ENCODE results near the gene CNIH2. TPM values are rescaled to one million over a fixed set of nuclear protein-coding genes. Genes with fewer than 3 reads are reported as not detected.

CNIH2 gene
- total and polyA plus RNA-seq, 9 of the 15 experiments (the other 6 are each of a cell fraction or from before 2014, with no cell fraction given) = 0.26 to 0.89 (median 0.40) TPM; not detected in 4

DNA sequence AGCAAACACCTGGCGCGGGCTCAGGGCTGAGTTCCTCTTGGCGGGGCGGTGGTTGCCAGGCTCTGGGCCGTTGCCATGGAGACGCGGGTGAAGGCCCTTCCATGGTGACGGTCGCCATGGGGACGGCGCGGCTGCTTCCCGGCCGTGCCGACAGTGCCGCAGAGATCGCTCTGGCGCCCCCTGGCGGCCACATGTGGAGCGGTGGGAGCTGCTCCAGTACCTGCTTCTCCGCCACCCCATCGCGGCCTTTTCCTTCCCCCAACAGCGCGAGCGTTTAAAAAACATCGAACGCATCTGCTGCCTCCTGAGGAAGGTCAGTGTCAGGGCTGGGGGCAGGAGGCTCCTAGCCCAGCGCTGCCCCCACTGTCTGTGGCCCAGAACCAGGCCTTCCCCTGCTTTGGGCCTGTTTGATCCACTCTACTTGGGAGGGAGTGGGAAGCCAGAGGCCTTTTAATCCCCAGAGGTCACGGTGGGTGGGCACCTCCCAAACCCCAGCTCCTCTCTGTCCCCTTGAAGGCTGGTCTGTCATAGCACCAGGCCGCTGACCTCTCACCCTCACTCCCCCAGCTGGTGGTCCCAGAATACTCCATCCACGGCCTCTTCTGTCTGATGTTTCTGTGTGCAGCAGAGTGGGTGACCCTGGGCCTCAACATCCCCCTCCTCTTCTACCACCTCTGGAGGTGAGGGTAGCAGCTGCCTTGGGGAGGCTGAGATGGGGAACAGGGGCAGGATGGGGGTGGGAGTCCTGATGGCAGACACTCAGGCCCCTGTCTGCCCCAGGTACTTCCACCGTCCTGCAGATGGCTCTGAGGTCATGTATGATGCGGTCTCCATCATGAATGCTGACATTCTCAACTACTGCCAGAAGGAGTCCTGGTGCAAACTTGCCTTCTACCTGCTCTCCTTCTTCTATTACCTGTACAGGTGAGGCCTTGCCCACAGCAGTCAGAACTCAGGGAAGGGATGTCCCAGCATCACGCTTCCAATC lies 4.8 kb downstream of the CNIH2 start (continued):
- TF ChIP-seq, protein P1, sequence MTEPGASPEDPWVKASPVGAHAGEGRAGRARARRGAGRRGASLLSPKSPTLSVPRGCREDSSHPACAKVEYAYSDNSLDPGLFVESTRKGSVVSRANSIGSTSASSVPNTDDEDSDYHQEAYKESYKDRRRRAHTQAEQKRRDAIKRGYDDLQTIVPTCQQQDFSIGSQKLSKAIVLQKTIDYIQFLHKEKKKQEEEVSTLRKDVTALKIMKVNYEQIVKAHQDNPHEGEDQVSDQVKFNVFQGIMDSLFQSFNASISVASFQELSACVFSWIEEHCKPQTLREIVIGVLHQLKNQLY (CRISPR knock-in tag; conservative IDR thresholded peaks at IDR 0.05) = no peak
- no peak for TF ChIP-seq ZNF551 (CRISPR knock-in tag; IDR thresholded peaks at IDR 0.05)
- no peak for TF ChIP-seq JUNB (CRISPR knock-in tag; conservative IDR thresholded peaks at IDR 0.05)
- TF ChIP-seq, protein P2, sequence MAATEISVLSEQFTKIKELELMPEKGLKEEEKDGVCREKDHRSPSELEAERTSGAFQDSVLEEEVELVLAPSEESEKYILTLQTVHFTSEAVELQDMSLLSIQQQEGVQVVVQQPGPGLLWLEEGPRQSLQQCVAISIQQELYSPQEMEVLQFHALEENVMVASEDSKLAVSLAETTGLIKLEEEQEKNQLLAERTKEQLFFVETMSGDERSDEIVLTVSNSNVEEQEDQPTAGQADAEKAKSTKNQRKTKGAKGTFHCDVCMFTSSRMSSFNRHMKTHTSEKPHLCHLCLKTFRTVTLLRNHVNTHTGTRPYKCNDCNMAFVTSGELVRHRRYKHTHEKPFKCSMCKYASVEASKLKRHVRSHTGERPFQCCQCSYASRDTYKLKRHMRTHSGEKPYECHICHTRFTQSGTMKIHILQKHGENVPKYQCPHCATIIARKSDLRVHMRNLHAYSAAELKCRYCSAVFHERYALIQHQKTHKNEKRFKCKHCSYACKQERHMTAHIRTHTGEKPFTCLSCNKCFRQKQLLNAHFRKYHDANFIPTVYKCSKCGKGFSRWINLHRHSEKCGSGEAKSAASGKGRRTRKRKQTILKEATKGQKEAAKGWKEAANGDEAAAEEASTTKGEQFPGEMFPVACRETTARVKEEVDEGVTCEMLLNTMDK (IDR thresholded peaks at IDR 0.05; ENCODE audit: borderline replicate concordance, insufficient read depth, low read depth, low read length, poor library complexity, severe bottlenecking) = peak; percentile 98
- TF ChIP-seq, protein P3, sequence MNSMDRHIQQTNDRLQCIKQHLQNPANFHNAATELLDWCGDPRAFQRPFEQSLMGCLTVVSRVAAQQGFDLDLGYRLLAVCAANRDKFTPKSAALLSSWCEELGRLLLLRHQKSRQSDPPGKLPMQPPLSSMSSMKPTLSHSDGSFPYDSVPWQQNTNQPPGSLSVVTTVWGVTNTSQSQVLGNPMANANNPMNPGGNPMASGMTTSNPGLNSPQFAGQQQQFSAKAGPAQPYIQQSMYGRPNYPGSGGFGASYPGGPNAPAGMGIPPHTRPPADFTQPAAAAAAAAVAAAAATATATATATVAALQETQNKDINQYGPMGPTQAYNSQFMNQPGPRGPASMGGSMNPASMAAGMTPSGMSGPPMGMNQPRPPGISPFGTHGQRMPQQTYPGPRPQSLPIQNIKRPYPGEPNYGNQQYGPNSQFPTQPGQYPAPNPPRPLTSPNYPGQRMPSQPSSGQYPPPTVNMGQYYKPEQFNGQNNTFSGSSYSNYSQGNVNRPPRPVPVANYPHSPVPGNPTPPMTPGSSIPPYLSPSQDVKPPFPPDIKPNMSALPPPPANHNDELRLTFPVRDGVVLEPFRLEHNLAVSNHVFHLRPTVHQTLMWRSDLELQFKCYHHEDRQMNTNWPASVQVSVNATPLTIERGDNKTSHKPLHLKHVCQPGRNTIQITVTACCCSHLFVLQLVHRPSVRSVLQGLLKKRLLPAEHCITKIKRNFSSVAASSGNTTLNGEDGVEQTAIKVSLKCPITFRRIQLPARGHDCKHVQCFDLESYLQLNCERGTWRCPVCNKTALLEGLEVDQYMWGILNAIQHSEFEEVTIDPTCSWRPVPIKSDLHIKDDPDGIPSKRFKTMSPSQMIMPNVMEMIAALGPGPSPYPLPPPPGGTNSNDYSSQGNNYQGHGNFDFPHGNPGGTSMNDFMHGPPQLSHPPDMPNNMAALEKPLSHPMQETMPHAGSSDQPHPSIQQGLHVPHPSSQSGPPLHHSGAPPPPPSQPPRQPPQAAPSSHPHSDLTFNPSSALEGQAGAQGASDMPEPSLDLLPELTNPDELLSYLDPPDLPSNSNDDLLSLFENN (IDR thresholded peaks at IDR 0.05; ENCODE audit: low read depth in 2 of 2, low read length in 2 of 2) = peak in 1 of 2 experiments; percentile 66; a peak in 2 of 4 replicates
- no peak for TF ChIP-seq PHF21A (IDR thresholded peaks at IDR 0.05; ENCODE audit: borderline replicate concordance, low read depth)
- peak; percentile 33; the same call in 1 of the 2 replicates for TF ChIP-seq SUPT5H (IDR thresholded peaks at IDR 0.05)
- peak; percentile 19; the same call in 1 of the 2 replicates for TF ChIP-seq ZBTB1 (CRISPR knock-in tag; IDR thresholded peaks at IDR 0.05; ENCODE audit: borderline replicate concordance, low read depth)
- TF ChIP-seq, protein P4, sequence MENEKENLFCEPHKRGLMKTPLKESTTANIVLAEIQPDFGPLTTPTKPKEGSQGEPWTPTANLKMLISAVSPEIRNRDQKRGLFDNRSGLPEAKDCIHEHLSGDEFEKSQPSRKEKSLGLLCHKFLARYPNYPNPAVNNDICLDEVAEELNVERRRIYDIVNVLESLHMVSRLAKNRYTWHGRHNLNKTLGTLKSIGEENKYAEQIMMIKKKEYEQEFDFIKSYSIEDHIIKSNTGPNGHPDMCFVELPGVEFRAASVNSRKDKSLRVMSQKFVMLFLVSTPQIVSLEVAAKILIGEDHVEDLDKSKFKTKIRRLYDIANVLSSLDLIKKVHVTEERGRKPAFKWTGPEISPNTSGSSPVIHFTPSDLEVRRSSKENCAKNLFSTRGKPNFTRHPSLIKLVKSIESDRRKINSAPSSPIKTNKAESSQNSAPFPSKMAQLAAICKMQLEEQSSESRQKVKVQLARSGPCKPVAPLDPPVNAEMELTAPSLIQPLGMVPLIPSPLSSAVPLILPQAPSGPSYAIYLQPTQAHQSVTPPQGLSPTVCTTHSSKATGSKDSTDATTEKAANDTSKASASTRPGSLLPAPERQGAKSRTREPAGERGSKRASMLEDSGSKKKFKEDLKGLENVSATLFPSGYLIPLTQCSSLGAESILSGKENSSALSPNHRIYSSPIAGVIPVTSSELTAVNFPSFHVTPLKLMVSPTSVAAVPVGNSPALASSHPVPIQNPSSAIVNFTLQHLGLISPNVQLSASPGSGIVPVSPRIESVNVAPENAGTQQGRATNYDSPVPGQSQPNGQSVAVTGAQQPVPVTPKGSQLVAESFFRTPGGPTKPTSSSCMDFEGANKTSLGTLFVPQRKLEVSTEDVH (IDR thresholded peaks at IDR 0.05; ENCODE audit: low read depth, partially characterized antibody) = peak; percentile 72
- 0 out of 2 replicates have a peak, but pooled peaks have one; percentile 19 for TF ChIP-seq EP300 (IDR thresholded peaks at IDR 0.05; ENCODE audit: low read length)
- no peak for TF ChIP-seq HDAC8 (tag; IDR thresholded peaks at IDR 0.05)
- 0 out of 2 replicates have a peak, but pooled peaks have one; percentile 42 for TF ChIP-seq TARDBP (IDR thresholded peaks at IDR 0.05)
- peak; percentile 76 for TF ChIP-seq CXXC5 (CRISPR knock-in tag; IDR thresholded peaks at IDR 0.05)
- peak; percentile 84 for TF ChIP-seq SP1 (CRISPR knock-in tag; IDR thresholded peaks at IDR 0.05)
- no peak for TF ChIP-seq ZNF778 (CRISPR knock-in tag; IDR thresholded peaks at IDR 0.05)
- TF ChIP-seq PRMT5 (CRISPR knock-in tag; IDR thresholded peaks at IDR 0.05) = no peak
- no peak for TF ChIP-seq ZNF3 (CRISPR knock-in tag; IDR thresholded peaks at IDR 0.05)

All from K562 (cell line).